NCI-H526 (cell line): ENCODE measurements around the gene FBRSL1.

Experiments used
- DNase-seq, 2 experiments: peaks; one replicate each; lab custom pipeline; 2025; lab: John Stamatoyannopoulos, UW

Gene FBRSL1

DNA sequence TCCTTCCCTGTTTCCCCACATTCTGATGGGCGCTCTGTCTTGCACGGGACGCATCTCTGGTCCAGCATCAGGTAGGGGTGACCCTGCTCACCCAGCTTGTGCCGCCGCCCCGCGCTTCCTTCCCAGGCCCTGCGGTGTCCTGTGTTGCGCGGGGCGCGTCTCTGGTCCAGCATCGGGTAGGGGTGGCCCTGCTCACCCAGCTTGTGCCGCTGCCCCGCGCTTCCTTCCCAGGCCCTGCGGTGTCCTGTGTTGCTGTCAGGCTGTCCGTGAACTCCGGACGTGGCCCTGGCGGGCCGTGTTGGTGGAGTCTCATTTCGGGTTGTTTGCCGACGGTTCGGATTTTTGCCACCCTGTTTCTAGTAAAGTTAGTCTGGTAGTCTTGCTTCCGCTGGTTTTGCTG lies 6.8 kb downstream of the FBRSL1 start:
- no peak for DNase-seq

- no peak for DNase-seq
Observed at GRCh38 chr12:132497514-132498405, 7.8 kb downstream of the FBRSL1 start.

- DNase-seq: no peak
Observed at GRCh38 chr12:132498931-132499330, 9.0 kb downstream of the FBRSL1 start.

GRCh38 chr12:132500142-132500855 lies 10.3 kb downstream of the FBRSL1 start:
- DNase-seq: no peak

- DNase-seq: no peak
Observed at GRCh38 chr12:132500856-132501180, 10.9 kb downstream of the FBRSL1 start.

GRCh38 chr12:132501204-132501940 lies 11.4 kb downstream of the FBRSL1 start:
- no peak for DNase-seq

DNA sequence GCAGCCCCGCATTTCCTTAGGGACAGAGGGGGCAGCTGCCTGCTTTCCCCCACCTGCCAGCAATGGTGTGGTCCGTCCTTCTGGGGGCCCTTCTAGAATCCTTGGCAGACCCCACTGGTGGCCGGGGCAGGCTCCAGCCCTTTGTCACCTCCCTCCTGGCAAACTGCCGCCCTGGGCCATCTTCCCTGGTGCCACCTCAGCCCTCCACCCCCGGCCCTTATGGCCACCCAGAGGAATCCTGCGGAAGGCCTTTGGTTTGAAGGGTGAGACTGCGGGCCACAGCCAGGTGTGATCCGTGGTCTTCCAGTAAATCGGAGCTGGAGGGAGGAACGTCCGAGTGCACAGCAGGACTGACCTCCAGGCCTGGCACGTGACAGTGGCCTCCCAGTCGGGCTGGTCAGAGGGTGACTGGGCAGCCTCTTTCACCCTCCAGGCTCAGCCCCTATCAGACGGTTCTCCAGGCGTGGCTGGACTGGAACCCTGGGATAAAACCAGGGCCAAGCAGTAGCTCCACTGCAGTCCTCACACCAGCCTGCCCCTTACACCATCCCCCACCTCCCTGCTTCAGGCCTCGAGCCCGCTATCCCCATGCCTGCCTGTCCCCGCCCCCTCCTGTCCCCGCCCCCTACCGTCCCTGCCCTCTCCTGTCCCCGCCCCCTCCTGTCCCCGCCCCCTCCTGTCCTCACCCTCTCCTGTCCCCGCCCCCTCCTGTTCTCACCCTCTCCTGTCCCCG lies 12.4 kb downstream of the FBRSL1 start:
- peak in 1 of 2 experiments; percentile 60 for DNase-seq

DNA sequence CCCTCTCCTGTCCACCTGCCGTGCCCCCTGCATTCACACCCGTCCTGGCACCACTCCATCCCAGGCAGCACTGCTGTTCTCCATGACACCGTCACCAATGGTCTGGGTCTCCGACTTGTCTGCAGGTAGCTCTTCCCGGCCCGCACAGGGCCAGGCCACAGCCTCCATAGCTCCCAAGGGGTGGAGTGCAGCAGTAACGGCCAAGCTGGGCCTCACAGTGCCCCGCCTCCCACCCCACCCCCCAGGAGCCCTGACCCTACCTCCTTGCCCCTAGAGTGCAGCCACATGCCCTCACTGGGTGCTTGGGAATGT lies 12.9 kb downstream of the FBRSL1 start:
- no peak for DNase-seq

GRCh38 chr12:132503618-132504204 lies 13.8 kb downstream of the FBRSL1 start:
- DNase-seq: no peak

GRCh38 chr12:132505105-132505851 lies 15.3 kb downstream of the FBRSL1 start:
- no peak for DNase-seq

- DNase-seq: no peak
Observed at GRCh38 chr12:132505852-132506219, 15.9 kb downstream of the FBRSL1 start.

DNA sequence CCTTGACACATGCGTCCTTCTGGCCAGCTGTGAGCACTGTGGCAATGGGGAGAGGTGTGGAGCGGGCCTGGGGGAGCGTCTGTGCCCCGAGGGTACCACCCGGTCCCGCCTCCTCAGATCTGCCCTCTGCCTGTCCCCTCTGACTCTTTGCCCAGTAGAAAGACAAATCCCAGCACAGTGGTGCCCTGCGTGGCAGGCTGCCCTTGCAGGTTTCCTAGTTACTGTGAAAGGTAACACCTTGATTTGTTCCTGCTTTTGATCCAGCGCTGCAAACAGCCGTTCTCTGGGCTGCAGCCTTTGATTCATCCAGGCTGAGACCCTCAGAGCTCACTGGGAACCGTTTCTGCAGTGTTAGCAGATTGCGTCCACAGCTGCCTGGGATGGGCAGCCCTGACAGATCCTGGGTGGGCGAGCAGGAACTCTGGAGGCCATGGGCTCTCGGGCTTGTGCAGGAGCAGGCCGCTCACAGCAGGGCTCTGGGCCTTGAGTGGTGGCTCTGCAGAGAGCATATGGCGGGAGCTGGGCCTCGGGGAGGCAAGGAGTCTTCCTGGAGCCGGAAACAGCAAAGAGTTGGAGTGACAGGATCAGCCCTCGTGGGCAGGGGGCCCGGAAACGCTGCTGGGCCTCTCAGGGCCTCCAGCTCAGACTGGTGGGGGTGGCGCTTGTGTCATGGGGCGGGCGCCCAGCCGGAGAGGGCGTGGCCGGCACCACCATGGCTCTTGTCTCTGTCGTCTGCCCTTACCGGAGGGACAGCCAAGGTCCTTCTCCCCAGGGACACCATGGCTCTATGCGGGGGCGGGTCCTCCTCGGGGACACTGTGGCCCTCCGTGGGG lies 16.6 kb downstream of the FBRSL1 start:
- DNase-seq: no peak

DNA sequence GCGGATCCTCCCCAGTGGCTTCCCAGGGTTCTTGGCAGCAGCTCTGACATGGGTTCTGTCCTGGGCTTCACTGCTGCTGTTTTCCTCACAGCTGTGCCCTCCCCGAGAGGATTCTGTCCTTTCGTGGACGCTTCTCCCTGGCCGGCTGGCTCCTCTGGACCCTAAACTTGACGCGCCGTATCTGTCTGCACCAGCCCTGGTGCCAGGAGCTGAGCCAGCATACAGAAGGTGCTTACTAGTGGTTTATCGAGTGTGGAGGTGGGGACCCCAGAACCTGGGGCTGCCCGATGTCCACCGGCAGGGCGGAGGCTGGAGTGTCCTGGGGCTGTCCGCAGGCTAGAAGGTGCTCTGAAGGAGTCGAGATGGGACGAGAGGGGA lies 17.2 kb downstream of the FBRSL1 start:
- no peak for DNase-seq

GRCh38 chr12:132507656-132508490 lies 17.9 kb downstream of the FBRSL1 start:
- DNase-seq: no peak

DNA sequence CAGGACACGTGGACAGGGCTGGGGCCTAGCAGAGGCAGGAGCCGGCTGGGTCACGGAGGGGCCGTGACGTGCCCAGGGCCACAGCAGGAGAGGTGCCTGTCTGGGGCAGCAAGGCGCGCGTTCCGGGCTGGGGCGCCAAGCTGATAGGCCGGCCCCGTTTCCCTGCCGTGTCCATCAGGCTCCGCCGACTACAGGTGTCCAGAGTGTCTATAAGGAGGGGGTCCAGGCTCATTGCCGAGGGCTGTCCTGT lies 18.5 kb downstream of the FBRSL1 start:
- DNase-seq: no peak

DNA sequence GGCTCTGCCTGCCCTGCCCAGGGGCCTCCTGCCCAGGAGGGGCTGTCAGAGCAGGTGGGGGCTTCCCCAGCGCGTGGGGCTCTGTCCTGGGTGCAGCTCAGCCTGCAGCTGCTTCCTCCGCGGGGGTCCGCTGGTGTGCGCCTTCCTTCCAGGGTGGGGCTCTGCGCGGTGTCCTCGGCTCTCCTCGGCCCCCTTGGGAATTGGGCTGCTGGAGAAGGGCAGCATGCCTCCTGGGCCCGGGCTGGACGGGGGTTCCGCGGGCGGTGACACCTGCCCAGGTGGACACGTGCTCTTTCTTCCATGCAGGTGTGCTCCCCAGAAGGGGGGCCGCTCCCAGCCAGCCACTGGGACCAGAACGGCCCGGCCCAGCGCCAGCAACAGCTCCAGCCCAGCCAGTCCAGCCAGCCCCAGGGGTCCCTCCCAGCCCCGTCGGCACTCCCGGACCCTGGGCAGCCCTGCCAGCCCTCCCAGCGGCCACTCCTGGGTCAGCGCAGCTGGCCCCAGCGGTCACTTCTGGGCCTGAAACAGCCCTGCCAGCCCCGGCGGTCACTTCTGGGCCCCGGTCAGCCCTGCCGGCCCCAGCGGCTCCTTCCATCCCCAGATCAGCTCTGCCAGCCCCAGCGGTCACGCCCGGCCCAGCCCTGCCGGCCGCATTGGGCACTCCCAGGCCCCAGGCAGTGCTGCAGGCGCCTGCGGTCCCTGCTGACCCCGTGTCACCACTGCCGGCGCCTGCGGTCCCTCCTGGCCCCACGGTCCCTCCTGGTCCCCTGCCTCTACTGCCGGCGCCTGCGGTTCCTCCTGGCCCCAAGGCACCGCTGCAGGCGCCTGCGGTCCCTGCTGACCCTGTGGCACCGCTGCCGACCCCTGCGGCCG lies 19.1 kb downstream of the FBRSL1 start:
- DNase-seq: no peak

DNA sequence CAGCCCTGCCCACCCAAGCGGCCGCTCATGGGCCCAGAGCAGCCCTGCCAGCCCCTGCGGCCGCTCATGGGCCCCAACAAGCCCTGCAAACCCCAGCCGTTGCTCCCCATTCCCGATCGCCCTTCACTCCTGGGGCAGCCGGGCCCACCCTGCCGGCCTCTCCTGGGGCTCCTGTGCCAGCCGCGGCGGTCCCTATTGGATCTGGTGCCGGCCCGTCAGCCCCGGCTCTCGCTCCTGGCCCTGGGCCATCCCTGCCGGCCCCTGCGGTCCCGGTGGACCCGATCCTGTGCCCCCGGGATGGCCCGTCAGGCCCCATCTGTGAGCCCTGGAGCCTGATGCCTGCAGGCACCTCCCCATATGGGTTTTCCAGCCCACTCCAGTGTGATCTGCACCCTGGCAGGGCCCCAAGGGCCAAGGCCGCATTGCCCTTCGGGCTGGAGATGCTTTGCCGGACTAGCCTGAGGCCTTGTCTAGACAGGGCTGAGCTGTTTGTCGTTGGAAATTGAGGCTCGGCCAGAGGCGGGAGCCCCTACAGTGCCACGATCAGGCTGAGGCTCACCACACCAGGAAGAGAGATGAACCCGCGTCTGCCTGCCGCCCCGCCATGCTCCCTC lies 20.3 kb downstream of the FBRSL1 start:
- no peak for DNase-seq

DNA sequence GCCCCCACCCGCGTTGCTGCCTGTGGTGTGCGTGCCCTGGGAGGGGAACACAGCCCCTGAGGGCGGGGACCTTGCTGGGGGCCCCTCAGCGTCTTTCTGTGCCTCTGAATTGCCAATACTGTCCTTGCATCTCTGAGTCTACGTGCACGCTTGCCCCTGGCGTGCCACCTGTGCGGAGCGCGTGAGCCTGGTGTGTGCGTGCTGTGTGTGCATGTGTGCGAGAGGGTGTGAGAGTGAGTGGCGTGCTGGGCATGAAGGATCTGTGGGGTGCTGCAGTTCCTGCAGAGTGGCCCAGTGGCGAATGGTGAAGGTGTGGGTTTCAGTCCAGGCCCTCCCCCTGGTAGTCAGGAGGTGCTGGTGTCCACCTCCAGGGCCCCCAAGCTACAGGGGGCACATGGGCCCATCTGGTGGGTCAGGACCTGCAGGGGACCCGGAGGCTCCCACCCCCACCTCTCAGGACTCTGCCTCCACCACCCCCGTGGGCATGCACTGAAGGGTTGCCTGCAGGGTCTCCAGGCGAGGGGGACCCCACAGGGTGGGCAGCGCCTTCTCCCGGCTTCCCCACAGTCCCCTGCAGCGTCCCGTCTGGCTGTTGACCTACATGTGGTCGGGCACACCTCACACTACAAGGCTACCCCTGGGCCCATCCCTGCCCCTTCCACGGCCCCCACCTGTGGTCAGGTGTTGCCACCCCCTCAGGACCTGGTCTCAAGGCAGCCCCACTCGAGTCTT lies 21.0 kb downstream of the FBRSL1 start:
- no peak for DNase-seq
